ENCODE data around the gene ABCA2.

Gene ABCA2

DNA sequence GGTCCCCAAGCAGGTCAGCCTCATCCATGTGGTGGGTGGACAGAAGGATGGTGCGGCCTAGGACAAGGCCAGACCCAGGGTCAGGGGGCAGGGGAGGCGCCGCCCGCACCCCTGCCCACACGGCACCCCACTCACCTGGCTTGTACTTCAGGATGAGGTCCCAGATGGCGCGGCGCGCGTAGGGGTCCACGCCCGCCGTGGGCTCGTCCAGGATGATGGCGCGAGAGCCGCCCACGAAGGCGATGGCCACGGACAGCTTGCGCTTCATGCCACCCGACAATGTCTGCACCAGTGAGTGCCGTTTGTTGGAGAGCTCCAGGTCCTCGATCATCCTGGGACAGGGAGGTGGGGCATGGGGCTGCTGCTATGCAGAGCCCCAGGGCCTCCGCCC is 12.5 kb downstream of the ABCA2 start:
- DNase-seq = no peak

DNA sequence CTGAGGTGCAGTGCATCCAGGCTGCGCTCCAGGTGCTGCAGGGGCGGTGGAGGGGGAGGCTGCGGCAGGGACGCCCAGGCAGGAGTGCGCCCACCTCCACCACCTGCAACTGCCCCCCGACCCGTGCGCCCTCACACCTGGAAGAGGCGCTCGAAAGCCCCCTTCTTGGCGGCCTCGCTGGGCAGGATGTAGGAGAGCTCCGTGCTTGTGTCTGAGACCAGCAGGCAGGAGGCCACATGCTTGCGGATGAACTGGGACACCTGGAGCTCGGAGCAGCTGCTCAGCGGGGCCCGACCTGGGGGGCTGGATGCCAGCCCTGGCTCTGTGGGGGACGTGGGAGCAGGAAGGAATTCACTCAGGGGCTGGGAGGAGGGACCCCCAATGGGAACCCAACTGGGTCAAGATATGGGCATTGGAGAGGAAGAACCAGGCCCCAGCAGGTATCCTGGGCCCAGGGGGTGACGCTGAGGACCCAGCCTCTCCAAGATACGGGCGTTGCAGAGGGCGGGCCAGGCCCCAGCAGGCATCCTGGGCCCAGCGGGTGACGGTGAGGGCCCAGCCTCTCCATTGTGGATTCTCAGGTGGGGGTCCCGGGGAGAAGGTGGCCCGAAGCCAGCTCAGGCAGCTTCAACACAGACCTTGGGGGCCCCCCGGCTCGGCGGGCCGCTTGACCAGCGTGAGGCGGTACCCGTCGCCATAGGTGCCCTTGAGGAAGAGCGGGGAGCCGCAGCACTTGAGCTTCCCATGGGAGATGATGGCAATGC is 13.1 kb downstream of the ABCA2 start:
- no peak for DNase-seq

DNA sequence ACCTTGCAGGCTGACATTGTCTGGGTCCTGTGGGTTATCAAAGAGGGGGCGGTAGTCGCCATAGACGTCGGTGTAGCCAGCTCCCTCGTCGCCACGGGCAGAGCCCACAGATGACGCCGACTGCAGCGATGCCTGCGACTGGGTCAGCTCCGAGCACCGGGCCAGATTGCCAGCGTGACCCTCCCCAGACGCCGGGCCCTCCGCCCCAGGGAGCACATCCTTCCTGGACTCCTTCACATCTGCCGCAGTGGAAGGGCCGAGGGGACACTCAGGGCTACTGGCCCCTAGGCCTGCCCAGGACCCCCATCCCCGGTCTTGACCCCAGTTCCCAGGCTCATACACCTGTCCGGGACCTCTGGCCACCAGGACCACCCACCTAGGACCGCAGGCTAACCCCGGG is 13.9 kb downstream of the ABCA2 start:
- no peak for DNase-seq

DNA sequence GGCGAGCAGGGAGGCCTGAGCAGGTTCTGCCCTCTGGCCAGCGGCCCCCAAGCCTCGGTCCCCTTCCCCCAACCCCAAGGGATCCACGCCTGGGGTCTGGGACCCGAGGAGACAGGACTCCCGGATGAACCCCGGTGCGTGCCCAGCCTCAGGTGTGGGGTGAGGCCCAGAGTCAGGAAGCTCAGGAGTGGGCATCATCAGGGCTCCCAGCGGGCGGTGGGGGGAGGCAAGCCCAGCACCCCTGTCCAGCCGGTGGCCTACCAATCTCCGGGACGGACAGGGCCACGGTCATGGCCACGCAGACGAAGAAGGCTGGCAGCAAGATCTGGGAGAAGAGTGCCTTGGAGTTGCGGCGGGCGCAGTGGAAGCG is 14.5 kb downstream of the ABCA2 start:
- DNase-seq = no peak

DNA sequence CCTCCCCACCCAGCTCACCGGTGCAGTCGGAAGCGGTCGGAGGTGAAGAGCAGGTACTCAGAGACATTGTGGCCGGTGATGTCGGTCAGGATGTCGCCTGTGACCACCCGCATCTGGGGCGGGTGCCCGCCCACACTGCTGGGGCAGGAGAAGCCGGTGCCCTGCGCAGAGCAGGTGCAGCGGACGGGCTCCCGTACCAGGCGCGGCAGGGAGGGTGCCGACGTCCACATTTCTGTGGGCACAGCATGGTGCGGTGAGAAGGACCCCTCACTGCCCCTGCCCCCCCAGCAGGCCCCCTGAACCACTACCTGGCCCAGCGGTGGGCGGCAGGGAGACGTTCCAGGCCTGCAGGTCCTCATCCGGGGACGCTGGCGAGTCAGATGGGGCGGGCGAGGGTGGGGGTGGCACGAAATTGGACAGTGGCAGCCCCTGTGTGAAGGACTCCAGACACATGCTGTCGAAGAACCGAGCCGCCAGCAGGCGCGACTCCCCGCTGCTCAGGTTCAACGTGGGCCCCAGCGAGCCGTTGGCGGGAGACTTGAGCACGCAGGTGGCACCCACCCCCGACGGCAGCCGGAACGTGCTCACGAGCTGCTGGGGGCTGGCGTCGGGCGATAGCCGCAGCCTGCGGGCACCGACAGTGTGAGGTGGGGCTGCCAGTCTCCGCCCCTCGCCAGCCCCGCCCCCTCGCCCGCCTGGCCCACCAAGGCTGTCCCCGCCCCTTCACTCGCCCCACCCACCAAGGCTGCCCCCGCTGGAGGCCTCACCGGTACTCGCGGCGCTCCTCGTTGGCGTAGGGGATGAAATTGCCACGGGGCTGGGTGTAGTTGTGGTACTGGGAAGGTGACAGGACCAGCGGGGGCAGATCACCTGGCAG is 15.1 kb downstream of the ABCA2 start:
- no peak for DNase-seq

DNA sequence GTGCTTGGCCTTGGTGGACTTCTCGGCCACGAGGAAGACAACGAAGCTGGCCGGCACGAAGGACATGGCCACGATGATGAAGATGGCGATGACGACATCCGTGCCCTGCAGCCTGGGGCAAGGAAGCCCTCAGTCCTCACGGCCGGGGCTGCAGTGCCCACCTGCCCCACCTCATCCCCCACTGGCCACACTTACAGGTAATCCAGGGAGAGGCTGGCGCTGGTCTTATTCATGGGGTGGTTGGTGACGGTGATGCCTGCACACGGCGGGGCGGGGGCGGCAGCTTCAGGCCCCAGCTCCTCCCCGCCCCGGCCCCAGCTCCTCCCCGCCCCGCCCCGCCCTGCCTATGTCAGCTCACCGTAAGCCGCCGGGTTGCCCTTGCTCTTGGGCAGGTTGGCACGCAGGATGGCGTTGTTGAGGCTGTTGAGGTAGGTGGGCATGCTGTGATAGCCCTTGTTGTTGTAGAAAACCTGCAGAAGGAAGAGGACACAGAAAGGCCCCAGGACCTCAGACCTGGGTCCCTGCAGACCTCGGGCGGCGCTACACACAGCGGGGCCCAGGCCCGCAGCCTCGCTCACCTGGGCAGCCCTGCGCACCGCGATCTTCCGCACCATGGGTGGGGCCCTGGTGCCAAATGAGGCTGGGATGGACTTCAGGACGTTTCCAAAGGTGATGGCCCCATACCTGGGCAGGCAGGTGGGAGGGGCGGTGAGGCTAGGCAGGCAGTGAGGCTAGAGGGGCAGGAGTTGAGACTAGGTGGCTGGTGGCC is 15.9 kb downstream of the ABCA2 start:
- no peak for DNase-seq

DNA sequence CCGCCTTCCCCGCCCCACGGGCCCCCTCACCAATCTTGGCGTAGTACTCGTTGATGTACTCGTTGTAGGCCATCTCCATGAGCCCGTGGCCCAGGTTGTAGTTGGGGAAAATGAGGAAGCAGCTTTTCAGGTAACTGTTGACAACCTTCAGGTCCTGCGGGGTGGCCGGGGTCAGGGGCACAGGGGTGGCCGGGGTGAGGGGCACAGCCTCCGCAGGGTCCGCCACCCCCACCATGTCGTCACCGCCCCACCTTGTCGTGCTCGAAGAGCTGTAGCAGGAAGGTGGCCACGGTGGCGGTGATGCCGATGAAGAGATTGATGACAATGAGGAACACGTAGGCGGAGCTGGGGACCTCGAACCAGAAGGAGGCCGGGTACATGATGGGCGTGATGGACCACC is 16.9 kb downstream of the ABCA2 start:
- DNase-seq = no peak

DNA sequence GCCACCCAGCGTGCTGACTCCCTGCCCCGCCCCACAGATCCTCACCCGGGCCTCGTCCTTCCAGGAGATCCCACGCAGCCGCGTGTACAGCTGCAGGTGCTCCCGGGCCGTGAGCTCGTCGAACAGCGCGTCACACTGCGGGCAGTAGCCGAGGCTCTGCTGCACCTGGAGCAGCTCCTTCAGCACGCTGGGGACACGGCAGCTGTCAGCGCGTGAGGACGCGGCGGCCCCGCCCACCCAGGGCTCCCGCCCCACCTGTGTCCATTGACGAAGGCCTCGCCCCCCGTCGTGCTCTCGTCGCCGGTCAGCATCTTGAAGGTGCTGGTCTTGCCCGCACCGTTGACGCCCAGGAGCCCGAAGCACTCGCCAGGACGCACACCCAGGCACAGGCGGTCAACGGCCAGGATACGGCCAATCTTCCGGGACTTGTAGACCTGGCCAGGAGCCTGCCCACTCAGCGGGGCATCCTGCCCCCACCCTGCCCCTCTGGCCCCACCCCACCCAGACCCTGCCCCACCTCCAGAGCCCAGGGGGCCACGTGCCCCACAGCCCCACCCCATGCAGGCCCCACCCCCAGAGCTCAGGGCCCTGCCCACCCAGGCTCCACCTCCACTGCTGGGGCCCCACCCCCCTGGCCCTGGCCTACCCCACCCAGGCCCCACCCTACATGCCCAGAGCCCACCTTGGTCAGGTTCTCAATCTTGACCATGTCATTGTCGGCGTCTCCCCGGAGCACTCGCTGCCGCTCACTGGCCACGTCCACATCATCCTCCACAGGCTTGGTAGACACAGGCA is 17.9 kb downstream of the ABCA2 start:
- DNase-seq = no peak

DNA sequence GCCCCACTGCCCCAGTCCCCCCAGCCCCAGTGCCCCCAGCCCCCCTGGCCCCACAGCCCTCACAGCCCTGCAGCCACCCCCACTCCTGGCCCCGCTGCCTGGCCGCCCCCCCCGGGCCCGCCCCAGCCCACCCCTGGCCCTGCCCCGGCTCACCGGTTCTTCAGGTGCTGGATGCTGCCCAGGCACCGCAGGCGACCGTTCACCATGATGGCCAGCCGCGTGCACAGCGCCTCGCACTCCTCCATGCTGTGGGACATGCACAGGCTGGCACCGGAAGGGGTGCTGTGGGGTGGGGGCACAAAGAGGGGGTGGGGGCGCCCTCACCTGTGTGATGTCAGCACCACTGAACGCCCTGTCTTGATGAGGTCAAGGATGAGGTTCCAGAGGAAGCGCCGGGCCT is 18.8 kb downstream of the ABCA2 start:
- DNase-seq = no peak

DNA sequence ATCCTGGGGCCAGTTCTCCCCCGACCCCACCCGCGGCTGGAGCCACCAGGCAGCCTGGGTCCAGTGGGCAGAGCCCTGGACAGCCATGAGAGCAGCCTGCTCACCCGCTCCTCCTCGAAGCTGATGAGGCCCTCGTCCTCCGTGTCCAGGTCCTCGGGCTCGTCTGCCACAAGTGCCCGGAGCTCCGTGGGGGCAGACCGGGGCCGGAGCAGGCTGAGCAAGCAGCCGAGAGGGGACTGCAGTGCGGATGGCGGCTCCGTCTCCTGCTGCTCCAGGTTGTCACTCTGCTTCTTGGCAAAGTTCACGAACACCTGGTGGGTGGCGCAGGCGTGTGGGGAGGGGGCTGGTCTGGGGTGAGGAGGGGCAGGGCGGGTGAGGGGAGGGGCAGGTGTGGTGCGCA is 19.7 kb downstream of the ABCA2 start:
- DNase-seq = no peak

DNA sequence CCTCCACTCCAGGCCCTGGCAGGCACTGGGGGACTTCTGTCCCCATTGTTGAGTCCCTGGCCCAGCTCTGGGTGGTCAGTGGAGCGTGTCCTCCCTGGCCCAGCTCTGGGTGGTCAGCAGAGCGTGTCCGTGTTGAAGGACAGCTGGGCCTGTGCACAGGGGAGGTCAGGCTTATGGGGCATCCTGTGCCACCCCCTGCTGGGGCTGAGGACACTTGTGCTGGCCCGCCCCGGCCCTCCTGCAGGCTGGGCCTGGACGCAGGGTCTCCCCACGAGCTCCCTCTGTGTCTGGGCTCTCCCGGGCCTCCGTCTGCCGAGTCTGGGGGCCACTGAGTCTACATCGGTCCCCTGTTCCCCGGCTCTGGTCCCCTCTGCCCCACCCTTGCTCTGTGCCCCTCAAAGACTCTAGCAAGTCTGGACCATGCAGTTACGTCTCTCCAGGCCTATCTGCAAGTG is 20.2 kb downstream of the ABCA2 start:
- DNase-seq = no peak

DNA sequence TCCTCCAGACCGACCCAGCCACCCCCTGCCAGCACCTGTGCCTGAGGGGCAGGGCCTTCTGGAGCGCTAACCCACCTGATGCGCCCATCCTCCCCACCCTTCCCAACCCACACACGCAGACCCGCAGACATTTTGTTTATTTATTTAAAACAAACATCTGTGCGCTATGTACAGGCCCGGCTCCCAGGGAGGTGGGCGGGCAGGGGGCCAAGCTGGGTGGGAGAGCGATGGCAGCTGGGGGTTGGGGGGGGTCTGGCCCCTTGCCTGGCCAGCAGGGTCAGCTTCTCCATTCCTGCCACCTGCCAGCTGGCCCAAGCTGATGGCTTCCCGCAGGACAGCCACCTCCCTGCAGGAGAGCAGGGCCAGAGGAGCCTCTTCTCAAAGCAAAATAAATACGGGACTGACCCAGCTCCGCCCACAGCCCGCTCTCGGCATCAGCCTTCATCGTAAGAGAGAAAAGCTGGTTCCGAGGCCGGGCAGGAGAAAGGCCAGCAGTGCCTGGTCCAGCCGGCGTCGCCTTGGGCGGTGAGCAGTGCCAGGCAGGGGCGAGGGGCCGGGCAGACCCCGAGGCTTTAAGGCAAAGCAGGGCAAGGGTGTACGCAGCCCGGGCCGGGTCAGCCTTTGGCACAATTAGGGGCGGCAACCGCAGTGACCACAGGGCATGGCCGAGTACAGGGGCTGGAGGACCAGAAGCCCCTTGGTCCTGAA is 20.8 kb downstream of the ABCA2 start:
- no peak for DNase-seq

DNA sequence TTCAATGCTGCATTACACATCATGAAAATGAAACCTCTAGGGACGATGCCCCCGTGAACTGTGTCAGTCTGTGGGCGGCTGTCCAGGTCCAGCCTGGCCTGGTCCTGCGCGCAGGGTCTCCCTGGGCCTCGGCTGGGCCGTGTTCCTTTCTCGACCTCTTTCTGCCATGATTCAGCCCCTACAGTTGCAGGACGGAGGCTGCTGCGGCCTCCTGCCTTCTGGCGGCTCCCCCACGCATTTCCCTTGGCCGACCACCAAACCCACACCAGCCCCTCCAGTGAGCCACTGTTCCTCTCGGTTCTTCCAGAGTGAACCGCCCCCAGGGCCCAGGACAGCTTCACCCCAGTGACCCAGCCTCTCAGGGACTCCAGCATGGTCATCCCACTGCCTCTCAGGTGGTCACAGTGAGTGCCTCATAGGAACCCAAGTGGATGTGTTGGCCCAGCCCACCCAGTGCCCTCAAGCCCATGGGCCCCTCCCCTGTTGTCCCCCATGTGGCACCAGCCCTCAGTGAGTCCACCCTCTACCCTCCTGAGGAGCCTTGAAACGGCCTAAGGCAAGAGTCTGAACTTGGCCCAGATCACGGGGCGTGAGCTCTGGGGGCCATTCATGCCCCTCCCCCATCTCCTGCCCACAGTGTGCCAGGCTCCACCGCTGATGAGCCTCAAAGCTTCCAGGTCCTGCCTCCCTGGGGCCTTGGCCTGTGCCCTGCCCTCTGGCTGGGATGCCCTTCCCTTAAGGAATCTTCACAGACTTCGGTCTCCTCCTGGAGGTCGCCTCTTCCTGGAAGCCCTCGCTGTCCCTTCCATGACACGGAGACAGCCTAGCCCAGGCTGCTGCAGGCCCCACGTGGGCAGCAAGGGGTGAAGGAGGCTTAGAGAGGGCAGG is 21.7 kb downstream of the ABCA2 start:
- DNase-seq = no peak

DNA sequence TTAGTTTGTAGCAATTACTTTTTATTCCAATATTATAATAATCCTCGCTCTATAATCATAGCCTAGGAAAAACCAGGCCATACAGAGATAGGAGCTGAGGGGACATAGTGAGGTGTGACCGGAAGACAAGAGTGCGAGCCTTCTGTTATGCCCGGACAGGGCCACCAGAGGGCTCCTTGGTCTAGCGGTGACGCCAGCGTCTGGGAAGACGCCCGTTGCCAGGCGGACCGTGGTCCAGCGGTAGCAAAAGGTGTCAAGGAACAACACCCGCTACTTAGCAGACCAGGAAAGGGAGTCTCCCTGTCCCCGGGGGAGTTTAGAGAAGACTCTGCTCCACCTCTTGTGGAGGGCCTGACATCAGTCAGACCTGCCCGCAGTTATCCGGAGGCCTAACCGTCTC is 23.8 kb downstream of the ABCA2 start:
- peak; percentile 32 for DNase-seq

DNA sequence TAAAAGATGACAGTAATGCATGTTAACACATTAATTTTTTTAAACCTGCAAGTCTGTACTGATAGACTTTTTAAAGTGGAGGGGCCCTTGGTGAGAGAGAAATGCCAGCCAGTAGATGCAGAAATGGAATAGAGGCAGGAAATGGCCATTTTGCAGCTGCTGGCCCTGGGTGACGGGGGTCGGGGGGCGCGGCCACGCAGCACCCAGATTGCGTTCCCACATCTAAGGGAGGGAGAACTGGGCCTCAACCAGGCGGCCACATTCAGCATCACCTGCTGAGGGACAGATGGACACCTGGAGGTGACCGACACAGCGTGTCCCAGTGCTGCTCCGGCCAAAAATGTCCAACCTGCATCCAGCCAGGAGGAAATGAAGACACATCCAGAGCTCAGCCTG is 25.4 kb downstream of the ABCA2 start:
- DNase-seq = no peak

DNA sequence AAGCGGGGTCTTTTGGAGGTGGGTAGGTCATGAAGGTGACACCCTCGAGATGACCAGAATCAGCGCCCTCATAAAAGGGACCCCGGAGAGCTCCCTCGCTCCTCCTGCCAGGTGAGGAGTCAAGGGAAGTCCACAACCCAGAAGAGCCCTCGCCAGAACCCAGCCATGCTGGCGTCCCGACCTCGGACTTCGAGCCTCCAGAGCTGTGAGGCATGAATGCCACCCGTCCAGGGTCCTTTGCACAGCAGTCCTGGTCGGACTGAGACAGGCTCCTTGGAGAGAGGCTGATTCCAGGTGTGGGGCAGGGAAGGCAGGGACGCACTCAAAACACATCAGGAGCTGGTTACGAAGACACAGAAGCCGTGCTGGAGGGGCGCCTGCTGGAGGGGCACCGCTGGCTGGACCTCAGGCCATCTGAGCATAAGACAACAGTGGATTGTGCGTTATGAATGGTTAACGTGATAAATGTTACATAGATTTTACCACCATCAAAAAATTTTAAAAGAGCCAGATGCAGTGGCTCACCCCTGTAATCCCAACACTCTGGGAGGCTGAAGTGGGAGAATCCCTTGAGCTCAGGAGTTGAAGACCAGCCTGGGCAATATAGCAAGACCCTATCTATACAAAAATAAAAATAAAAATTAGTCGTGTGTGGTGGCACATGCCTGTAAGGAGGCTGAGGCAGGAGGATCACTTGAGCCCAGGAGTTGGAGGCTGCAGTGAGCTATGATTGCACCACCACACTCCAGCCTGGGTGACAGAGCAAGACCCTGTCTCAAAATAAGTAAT is 26.0 kb downstream of the ABCA2 start:
- DNase-seq = no peak

DNA sequence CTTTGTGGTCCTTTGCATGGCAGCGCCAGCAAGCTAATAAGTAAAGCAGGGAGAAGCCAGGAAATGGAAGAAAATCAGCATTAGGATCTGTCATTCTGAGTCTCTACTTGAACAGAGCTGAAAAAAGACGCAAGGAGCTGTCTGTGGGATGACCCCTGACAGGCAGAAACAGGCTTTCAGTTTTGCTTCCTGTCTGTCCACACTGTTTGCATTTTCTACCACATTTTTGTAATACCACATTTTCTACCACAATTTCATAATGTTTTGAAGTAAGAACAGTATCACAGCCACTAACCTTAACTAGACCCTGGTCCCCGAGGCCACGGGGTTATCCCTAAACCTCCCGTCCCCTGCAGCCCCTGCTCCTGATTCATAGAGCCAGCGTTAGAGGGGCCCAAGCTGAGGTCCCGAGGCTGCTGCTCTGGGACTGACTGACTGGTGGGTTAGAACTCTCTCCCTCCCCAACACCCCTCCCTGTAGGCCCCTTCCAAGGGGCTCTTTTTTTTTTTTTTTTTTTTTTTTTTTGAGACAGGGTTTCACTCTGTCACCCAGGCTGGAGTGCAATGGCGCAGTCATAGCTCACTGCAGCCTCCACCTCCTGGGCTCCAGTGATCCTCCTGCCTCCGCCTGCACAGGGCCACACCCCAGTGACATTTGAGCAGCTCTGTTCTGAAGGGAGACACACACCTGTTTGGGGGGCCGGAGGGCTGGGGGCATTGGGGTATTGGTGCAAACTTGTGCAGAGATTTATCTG is 27.7 kb downstream of the ABCA2 start:
- DNase-seq = no peak

DNA sequence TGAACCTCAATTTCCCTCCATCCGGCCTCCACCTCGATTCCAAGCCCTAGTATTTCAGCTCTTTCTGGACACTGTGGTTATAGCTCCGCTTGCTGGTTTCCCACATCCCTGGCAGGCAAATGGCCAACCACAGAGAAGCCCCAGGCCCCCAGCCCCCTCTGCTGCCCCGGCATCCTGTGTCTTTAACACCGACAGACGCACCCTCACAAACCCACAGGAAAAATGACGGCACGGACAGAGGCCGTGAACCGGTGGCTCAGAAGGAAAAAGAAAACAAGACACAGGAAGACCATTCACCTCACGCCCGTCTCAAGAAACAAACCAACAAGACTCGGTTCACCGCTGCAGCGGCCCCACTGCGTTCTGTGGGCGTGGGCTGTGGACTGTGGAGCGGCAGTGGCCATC is 30.2 kb downstream of the ABCA2 start:
- DNase-seq = no peak

DNA sequence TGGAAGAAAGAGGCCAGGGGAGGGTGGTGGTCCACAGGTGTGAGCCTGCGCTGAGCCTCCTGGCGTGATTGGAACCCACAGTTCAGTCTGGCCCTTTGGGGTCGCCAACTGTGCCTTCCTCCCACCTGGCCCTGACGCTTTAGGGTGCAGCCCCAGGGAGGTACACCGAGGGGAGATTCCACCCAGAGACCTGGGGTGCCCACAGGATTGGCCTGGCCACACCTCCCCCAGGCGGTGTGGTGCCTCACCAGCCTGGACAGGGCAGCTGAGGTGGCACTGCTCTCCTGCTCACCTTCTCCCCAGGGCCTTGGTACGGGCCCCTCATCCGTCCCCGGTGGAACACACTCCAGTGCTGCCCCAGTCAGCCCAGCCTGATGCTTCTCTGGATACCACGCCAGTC is 30.7 kb downstream of the ABCA2 start:
- DNase-seq = no peak

Data from T1000 (cell line).